NB4 (cell line): ENCODE results near the gene TNP2.

Source experiments
- CTCF ChIP-seq: IDR thresholded peaks from one replicate; pipeline ENCODE4 v1.5.1; 2012; ENCODE audit warnings: low read depth, low read length
- POLR2A ChIP-seq: IDR thresholded peaks from 2 replicates; pipeline ENCODE4 v1.6.1; 2011; ENCODE audit warnings: mild to moderate bottlenecking; ENCODE audit not compliant: insufficient read length; ENCODE audit errors: extremely low read depth

- TF ChIP-seq POLR2A (no peak), CTCF (no peak)
These were observed 43.8 kb upstream of the TNP2 start for GRCh38 chr16:11312718-11313492.
